ENCODE measurements around the gene GRK4.

- TF ChIP-seq RAD21 (IDR thresholded peaks at IDR 0.05; ENCODE audit: low read length) (no peak), JUND (IDR thresholded peaks at IDR 0.05) (no peak), RCOR1 (IDR thresholded peaks at IDR 0.05; ENCODE audit: low read length) (no peak), CTCF (IDR thresholded peaks at IDR 0.05) (no peak), FOXM1 (IDR thresholded peaks at IDR 0.05; ENCODE audit: low read depth) (no peak), POLR2AphosphoS5 (IDR thresholded peaks at IDR 0.05; ENCODE audit: low read depth, low read length) (no peak), GABPA (IDR thresholded peaks at IDR 0.05; ENCODE audit: low read depth) (no peak), REST (IDR thresholded peaks at IDR 0.05; ENCODE audit: low read depth, low read length) (no peak)
Observed at GRCh38 chr4:2961421-2961810, 2.0 kb upstream of the GRK4 start.
